ENCODE results near the gene PC.

GRCh38 chr11:66879583-66879982 is 78.6 kb downstream of the PC start:
- TF ChIP-seq CTCF (IDR thresholded peaks at IDR 0.05): no peak
- no peak for TF ChIP-seq POLR2A (IDR thresholded peaks at IDR 0.05)
